Fibroblast of lung (primary cell): ENCODE measurements around the gene TENM3. TPM values are rescaled to one million over a fixed set of nuclear protein-coding genes. Genes with fewer than 3 reads are reported as not detected.

Experiments used
- DNase-seq, 2 donors: peaks; one replicate each; pipeline versions ENCODE4 v3.0.0 to v3.0.0-alpha.2; 2010; ENCODE audit warnings: low read depth in 2 of 2
- H2AFZ ChIP-seq: 2 replicates; pipeline ENCODE4 v1.5.1; 2012; ENCODE audit warnings: low read length, control low read depth, inconsistent platforms
- H3K27ac ChIP-seq: 2 replicates; pipeline ENCODE4 v1.5.1; 2011; ENCODE audit warnings: low read length, control low read depth; ENCODE audit not compliant: insufficient read depth
- H3K27me3 ChIP-seq: 2 replicates; pipeline ENCODE4 v1.5.1; 2011; ENCODE audit warnings: mild to moderate bottlenecking, low read length; ENCODE audit not compliant: control insufficient read depth, insufficient read depth
- H3K36me3 ChIP-seq: 2 replicates; pipeline ENCODE4 v1.5.1; 2011; ENCODE audit warnings: low read length; ENCODE audit not compliant: control insufficient read depth, insufficient read depth
- H3K4me1 ChIP-seq: 2 replicates; pipeline ENCODE4 v1.5.1; 2011; ENCODE audit warnings: low read length; ENCODE audit not compliant: control insufficient read depth, insufficient read depth; ENCODE audit errors: extremely low read depth
- H3K4me2 ChIP-seq: 2 replicates; pipeline ENCODE4 v1.5.1; 2011; ENCODE audit warnings: low read length, control low read depth; ENCODE audit not compliant: insufficient read depth; ENCODE audit errors: extremely low read depth
- H3K4me3 ChIP-seq, 4 experiments: fragments of 200-600 bp in 1 of 4; sonication (generic) in 1 of 4; replicated peaks in 1 of 4; 2 replicates each; pipeline ENCODE4 v1.5.1; 2011 to 2016; ENCODE audit warnings: low read length in 4 of 4, low read depth in 3 of 4, mild to moderate bottlenecking in 3 of 4, control low read depth in 2 of 4, inconsistent platforms in 1 of 4, mixed read lengths in 1 of 4; ENCODE audit not compliant: insufficient read depth in 1 of 4; ENCODE audit errors: control extremely low read depth in 1 of 4
- H3K79me2 ChIP-seq: 2 replicates; pipeline ENCODE4 v1.5.1; 2012; ENCODE audit warnings: mild to moderate bottlenecking, low read length, inconsistent platforms; ENCODE audit not compliant: control insufficient read depth, insufficient read depth
- H3K9ac ChIP-seq: 2 replicates; pipeline ENCODE4 v1.5.1; 2011; ENCODE audit warnings: mild to moderate bottlenecking, low read length, control low read depth; ENCODE audit not compliant: insufficient read depth
- H3K9me3 ChIP-seq: 2 replicates; pipeline ENCODE4 v1.5.1; 2012; ENCODE audit warnings: low read depth, low read length; ENCODE audit not compliant: control insufficient read depth, insufficient read depth
- H4K20me1 ChIP-seq: 2 replicates; pipeline ENCODE4 v1.5.1; 2011; ENCODE audit warnings: low read length; ENCODE audit not compliant: control insufficient read depth, insufficient read depth; ENCODE audit errors: extremely low read depth
- CTCF ChIP-seq, 2 donors: IDR thresholded peaks in 1 of 2; conservative IDR thresholded peaks in 1 of 2; 1 replicate in 1 of 2; 2 replicates in 1 of 2; pipeline ENCODE4 v1.5.1; 2011 to 2012; ENCODE audit warnings: low read length in 2 of 2, control low read depth in 1 of 2, inconsistent platforms in 1 of 2, low read depth in 1 of 2, mild to moderate bottlenecking in 1 of 2
- EZH2 ChIP-seq: IDR thresholded peaks from 2 replicates; pipeline ENCODE4 v1.5.1; 2012; ENCODE audit warnings: low read length, control low read depth, mild to moderate bottlenecking; ENCODE audit errors: missing control alignments
- polyA plus RNA-seq, 2 donors: library from polyadenylated mRNA; depleted of rRNA in 1 of 2; stranded (reverse) in 1 of 2; unstranded in 1 of 2; fragments of >200 nt; gene quantifications; 2 replicates each; pipeline ENCODE4 v1.2.1, GENCODE V29; 2011 to 2012; ENCODE audit warnings: missing spikeins in 1 of 2
- total RNA-seq: library from RNA; depleted of rRNA; stranded (reverse); fragments of >200 nt; gene quantifications from 2 replicates; pipeline ENCODE4 v1.2.1, GENCODE V29; 2014

The TENM3 gene
- total and polyA plus RNA-seq, 2 donors (not counting 1 experiment from before 2014, with no cell fraction given), result 2.7 to 3.6 TPM

DNA sequence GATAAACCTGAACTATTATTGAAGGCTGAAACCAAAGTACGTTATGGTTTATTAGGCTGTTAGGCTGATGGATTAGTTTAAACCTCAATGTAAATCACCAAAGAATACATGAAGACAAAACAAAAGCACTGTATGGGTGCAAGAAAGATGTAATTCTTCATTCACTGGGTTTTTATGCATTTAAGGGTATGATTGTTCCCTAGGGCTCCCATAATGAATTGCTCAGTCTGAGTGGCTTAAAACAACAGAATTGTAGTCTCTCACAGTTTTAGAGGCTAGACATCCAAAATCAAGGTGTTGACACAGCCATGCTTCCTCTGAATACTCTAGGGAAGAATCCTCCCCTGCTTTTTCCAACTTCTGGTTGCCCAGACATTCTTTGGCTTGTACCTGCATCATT is 222.8 kb downstream of the TENM3 start:
- H3K9me3 ChIP-seq, result no peaks in the 10 kb centered on the region
- H3K4me1 ChIP-seq, result no peaks in the 10 kb centered on the region
- no peak overlapping the region for H3K9ac ChIP-seq
- no peaks in the 10 kb centered on the region for H4K20me1 ChIP-seq
- no peak for DNase-seq
- no peak overlapping the region for H3K4me2 ChIP-seq
- no peak for TF ChIP-seq EZH2
- no peak for TF ChIP-seq CTCF (conservative IDR thresholded peaks at IDR 0.05 in 1 of 2, IDR thresholded peaks at IDR 0.05 in 1 of 2; ENCODE audit: low read depth in 1 of 2, low read length in 2 of 2)
- H3K27me3 ChIP-seq, result no peaks in the 10 kb centered on the region
- H2AFZ ChIP-seq, result no peak overlapping the region
- no peaks in the 10 kb centered on the region for H3K79me2 ChIP-seq
- no peak overlapping the region for H3K4me3 ChIP-seq
- no peak overlapping the region for H3K27ac ChIP-seq
- H3K36me3 ChIP-seq, result no peaks in the 10 kb centered on the region

- H3K4me3 ChIP-seq, result no peak overlapping the region
- H4K20me1 ChIP-seq, result no peaks in the 10 kb centered on the region
- no peak overlapping the region for H2AFZ ChIP-seq
- H3K27ac ChIP-seq, result no peak overlapping the region
- H3K27me3 ChIP-seq, result no peaks in the 10 kb centered on the region
- no peak for DNase-seq
- no peak overlapping the region for H3K9ac ChIP-seq
- TF ChIP-seq EZH2, result no peak
- no peak for TF ChIP-seq CTCF (conservative IDR thresholded peaks at IDR 0.05 in 1 of 2, IDR thresholded peaks at IDR 0.05 in 1 of 2; ENCODE audit: low read depth in 1 of 2, low read length in 2 of 2)
- H3K4me1 ChIP-seq, result no peaks in the 10 kb centered on the region
- H3K36me3 ChIP-seq, result no peaks in the 10 kb centered on the region
- H3K4me2 ChIP-seq, result no peak overlapping the region
- H3K9me3 ChIP-seq, result no peaks in the 10 kb centered on the region
- no peaks in the 10 kb centered on the region for H3K79me2 ChIP-seq
Measured at GRCh38 chr4:182470215-182470614, 227.0 kb downstream of the TENM3 start.

DNA sequence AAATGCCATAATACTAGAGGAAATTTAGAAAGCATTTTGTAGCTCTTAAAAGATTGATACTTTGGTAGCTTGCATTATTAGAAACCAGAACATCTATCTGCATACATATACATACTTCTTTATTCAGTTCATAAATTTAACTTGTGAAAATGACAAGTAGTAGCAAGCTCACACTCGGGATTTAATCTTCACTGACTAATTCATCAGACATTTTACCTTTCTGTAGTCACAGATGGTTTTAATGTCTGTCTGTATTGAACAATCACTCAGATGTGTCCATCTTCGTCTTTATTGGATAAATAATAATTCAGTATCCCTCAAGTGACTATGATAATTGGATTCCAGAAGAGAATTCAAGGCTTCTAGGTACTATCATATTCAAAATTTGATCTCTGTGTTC is 232.3 kb downstream of the TENM3 start:
- H3K9me3 ChIP-seq, result no peaks in the 10 kb centered on the region
- H3K36me3 ChIP-seq, result no peaks in the 10 kb centered on the region
- DNase-seq, result no peak
- no peaks in the 10 kb centered on the region for H3K4me1 ChIP-seq
- no peak for TF ChIP-seq EZH2
- TF ChIP-seq CTCF (conservative IDR thresholded peaks at IDR 0.05 in 1 of 2, IDR thresholded peaks at IDR 0.05 in 1 of 2; ENCODE audit: low read depth in 1 of 2, low read length in 2 of 2), result no peak
- H3K4me2 ChIP-seq, result no peak overlapping the region
- no peaks in the 10 kb centered on the region for H3K27me3 ChIP-seq
- no peaks in the 10 kb centered on the region for H3K79me2 ChIP-seq
- H3K4me3 ChIP-seq, result no peak overlapping the region
- H4K20me1 ChIP-seq, result no peaks in the 10 kb centered on the region
- no peak overlapping the region for H2AFZ ChIP-seq
- no peak overlapping the region for H3K9ac ChIP-seq
- H3K27ac ChIP-seq, result no peak overlapping the region
